Measurements from ENCODE around the gene PRKCZ. TPM values are rescaled to one million over a fixed set of nuclear protein-coding genes. Genes with fewer than 3 reads are reported as not detected.

Gene PRKCZ
- total RNA-seq, 1 donor from 2014 or later = 17.9 TPM

GRCh38 chr1:2208309-2209239, 158.4 kb downstream of the PRKCZ start:
- intact Hi-C loops (cut with DNase I) = no loop called here
- DNase-seq (ENCODE audit: extremely low spot score in 2 of 2) = no peak

DNA sequence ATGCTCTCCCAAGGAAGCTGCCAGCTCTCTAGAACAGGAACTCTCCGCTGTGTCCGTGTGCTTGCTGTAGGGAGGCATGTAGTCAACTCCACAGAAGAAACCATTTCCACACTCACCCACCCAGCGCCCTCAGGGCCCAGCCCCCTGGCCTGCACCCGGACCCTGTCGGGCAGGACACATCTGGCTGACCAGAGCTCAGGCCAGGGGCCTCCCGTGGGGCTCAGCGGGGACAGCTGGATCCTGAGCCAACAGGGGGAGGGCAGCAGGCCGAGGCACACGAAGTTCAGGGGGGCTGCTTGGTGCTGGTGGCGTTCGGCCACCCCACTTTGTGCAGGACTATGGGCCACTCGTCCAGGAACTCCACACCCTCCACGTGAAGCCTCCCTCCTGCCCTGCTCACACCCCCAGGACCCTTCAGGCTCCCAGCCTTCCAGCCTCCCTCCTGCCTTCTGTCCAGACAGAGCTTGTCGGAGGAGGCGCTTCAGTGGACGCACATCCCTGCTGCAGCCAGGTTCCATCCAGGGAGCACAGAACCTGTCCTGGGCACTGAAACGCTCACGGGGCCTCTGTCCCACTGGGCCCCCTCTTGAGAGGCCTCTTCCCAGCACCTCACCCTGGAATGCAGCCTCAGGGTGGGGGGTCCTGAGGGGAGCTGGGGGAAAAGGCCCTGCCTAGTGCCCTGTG, 159.3 kb downstream of the PRKCZ start:
- Histone ChIP-seq H3K4me1 (peaks cover 85% of the 10 kb centered on the region), H3K4me3 (no peak overlapping the region), H3K9me3 (no peaks in the 10 kb centered on the region), H3K36me3 (no peaks in the 10 kb centered on the region), H3K27me3 (no peaks in the 10 kb centered on the region), H3K27ac (peak overlapping the region; percentile 97)
- TF ChIP-seq POLR2A (IDR thresholded peaks at IDR 0.05) = no peak
- TF ChIP-seq POLR2AphosphoS5 (IDR thresholded peaks at IDR 0.05; ENCODE audit: insufficient read depth in 1 of 2, low read depth in 1 of 2) = no peak
- TF ChIP-seq, protein P1, sequence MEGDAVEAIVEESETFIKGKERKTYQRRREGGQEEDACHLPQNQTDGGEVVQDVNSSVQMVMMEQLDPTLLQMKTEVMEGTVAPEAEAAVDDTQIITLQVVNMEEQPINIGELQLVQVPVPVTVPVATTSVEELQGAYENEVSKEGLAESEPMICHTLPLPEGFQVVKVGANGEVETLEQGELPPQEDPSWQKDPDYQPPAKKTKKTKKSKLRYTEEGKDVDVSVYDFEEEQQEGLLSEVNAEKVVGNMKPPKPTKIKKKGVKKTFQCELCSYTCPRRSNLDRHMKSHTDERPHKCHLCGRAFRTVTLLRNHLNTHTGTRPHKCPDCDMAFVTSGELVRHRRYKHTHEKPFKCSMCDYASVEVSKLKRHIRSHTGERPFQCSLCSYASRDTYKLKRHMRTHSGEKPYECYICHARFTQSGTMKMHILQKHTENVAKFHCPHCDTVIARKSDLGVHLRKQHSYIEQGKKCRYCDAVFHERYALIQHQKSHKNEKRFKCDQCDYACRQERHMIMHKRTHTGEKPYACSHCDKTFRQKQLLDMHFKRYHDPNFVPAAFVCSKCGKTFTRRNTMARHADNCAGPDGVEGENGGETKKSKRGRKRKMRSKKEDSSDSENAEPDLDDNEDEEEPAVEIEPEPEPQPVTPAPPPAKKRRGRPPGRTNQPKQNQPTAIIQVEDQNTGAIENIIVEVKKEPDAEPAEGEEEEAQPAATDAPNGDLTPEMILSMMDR (IDR thresholded peaks at IDR 0.05) = no peak
- no peak for DNase-seq (ENCODE audit: extremely low spot score in 2 of 2)
- intact Hi-C loops (cut with DNase I) = no loop called here

More at GRCh38 chr1:2208309-2209239, 158.4 kb downstream of the PRKCZ start:
- TF ChIP-seq POLR2AphosphoS5 (IDR thresholded peaks at IDR 0.05; ENCODE audit: insufficient read depth in 1 of 2, low read depth in 1 of 2) (peak; percentile 21 to 62), POLR2A (IDR thresholded peaks at IDR 0.05) (no peak)
- Histone ChIP-seq H3K4me1 (peaks cover 85% of the 10 kb centered on the region), H3K27ac (peak overlapping the region; percentile 97), H3K9me3 (no peaks in the 10 kb centered on the region), H3K27me3 (no peaks in the 10 kb centered on the region), H3K36me3 (no peaks in the 10 kb centered on the region), H3K4me3 (peak overlapping the region; percentile 24 to 38)

DNA sequence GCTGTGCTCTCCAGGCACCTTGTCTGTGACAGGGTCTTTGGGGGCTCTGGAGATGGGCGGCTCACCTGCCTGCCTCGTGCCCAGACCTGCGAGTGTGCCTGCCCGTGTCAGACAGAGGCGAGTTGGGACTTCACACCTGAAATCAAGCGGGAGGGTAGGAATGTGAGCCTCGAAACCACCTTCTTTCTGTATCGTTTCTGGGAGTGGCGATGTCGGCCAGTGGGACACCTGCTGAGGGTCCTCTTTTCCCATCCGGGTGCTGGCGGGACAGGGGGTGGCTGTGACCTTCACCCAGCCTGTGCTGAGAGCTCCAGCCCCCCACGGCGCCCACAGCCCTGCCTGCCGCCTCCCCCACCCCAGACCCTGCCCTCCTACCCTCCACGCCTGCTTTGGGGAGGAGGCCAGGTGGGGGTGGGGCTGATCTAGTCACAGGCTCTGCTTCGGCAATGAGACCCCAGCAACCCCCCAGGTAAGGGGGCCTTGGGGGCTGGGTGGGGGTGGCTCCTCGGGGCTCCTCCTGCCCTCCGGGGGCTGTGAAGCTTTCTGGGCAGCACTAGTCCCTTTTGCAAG, 160.0 kb downstream of the PRKCZ start:
- peak overlapping the region; percentile 97 for H3K27ac ChIP-seq
- H3K9me3 ChIP-seq = no peaks in the 10 kb centered on the region
- intact Hi-C loops (cut with DNase I) = no loop called here
- no peaks in the 10 kb centered on the region for H3K36me3 ChIP-seq
- no peak for DNase-seq (ENCODE audit: extremely low spot score in 2 of 2)
- peaks cover 90% of the 10 kb centered on the region for H3K4me1 ChIP-seq
- no peak for TF ChIP-seq POLR2A (IDR thresholded peaks at IDR 0.05)
- no peak for TF ChIP-seq POLR2AphosphoS5 (IDR thresholded peaks at IDR 0.05; ENCODE audit: insufficient read depth in 1 of 2, low read depth in 1 of 2)
- TF ChIP-seq, protein P1 (IDR thresholded peaks at IDR 0.05) = no peak
- no peak overlapping the region for H3K4me3 ChIP-seq
- H3K27me3 ChIP-seq = no peaks in the 10 kb centered on the region

- no peak for TF ChIP-seq POLR2AphosphoS5 (IDR thresholded peaks at IDR 0.05; ENCODE audit: insufficient read depth in 1 of 2, low read depth in 1 of 2)
- TF ChIP-seq, protein P1 (IDR thresholded peaks at IDR 0.05) = no peak
- no peak for TF ChIP-seq POLR2A (IDR thresholded peaks at IDR 0.05)
- Histone ChIP-seq H3K9me3 (no peaks in the 10 kb centered on the region), H3K4me1 (peaks cover 88% of the 10 kb centered on the region), H3K27ac (peak overlapping the region; percentile 97), H3K4me3 (no peak overlapping the region), H3K36me3 (no peaks in the 10 kb centered on the region), H3K27me3 (no peaks in the 10 kb centered on the region)
- intact Hi-C loops (cut with DNase I) = no loop called here
- no peak for DNase-seq (ENCODE audit: extremely low spot score in 2 of 2)
These were observed 160.6 kb downstream of the PRKCZ start for GRCh38 chr1:2210786-2211185.

DNA sequence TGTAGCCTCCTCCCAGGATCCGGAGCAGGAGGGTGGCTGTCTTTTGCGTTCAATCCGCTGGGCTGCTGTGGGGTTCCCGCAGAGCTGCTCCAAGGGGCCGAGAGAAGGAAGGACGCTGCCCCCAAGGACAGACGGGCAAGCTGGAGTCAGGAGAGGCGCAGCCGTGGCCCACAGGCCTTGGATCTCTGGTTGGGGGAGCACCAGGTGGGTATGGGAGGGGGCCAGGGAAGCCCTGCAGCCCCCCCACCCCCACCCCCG, 162.0 kb downstream of the PRKCZ start:
- intact Hi-C loops (cut with DNase I) = loop anchor here (2.0 kb wide), 1 partner anchor 17 kb away; the partner anchor contains the start of gene SKI
- Histone ChIP-seq H3K27ac (peak overlapping the region; percentile 97), H3K27me3 (no peaks in the 10 kb centered on the region), H3K9me3 (no peaks in the 10 kb centered on the region), H3K36me3 (no peaks in the 10 kb centered on the region), H3K4me3 (peak overlapping the region; percentile 18 to 29), H3K4me1 (peaks cover 74% of the 10 kb centered on the region)
- DNase-seq (ENCODE audit: extremely low spot score in 2 of 2) = no peak
- TF ChIP-seq POLR2AphosphoS5 (IDR thresholded peaks at IDR 0.05; ENCODE audit: insufficient read depth in 1 of 2, low read depth in 1 of 2) = no peak
- no peak for TF ChIP-seq POLR2A (IDR thresholded peaks at IDR 0.05)
- TF ChIP-seq, protein P1 (IDR thresholded peaks at IDR 0.05) = no peak

Measured in vagina (tissue), 2 donors.